Suprapubic skin (tissue), 4 donors: ENCODE results near the gene LSM14A. TPM values are rescaled to one million over a fixed set of nuclear protein-coding genes. Genes with fewer than 3 reads are reported as not detected.

Experiments
- DNase-seq, 2 donors: peaks; one replicate each; pipeline ENCODE4 v3.0.0-alpha.2; 2019; ENCODE audit warnings: low spot score in 2 of 2
- H3K27ac ChIP-seq: fragments of 200-600 bp; sonication (generic); one replicate; pipeline ENCODE4 v1.5.1; 2019
- H3K27me3 ChIP-seq: fragments of 200-600 bp; sonication (generic); one replicate; pipeline ENCODE4 v1.5.1; 2019
- H3K36me3 ChIP-seq: fragments of 200-600 bp; sonication (generic); one replicate; pipeline ENCODE4 v1.5.1; 2019
- H3K4me1 ChIP-seq: fragments of 200-600 bp; sonication (generic); one replicate; pipeline ENCODE4 v1.5.1; 2019
- H3K4me3 ChIP-seq: fragments of 200-600 bp; sonication (generic); one replicate; pipeline ENCODE4 v1.5.1; 2019; ENCODE audit warnings: mild to moderate bottlenecking
- H3K9me3 ChIP-seq: fragments of 200-600 bp; sonication (generic); one replicate; pipeline ENCODE4 v1.5.1; 2019
- EP300 ChIP-seq: sonication (generic); formaldehyde crosslinking; IDR thresholded peaks from one replicate; pipeline ENCODE4 v1.6.1; 2017; ENCODE audit warnings: antibody characterized with exemption
- POLR2A ChIP-seq, 2 donors: fragments of 450-650 bp; IDR thresholded peaks; one replicate each; pipeline ENCODE4 v1.6.1; 2017; ENCODE audit warnings: antibody characterized with exemption in 2 of 2, mild to moderate bottlenecking in 2 of 2, moderate library complexity in 2 of 2
- POLR2AphosphoS5 ChIP-seq, 3 donors: sonication (generic); formaldehyde crosslinking; IDR thresholded peaks; one replicate each; pipeline ENCODE4 v1.6.1; 2017; ENCODE audit warnings: antibody characterized with exemption in 3 of 3
- WGBS: methylation state at CpG from one replicate; pipeline ENCODE4 v1.1.5; 2018; 5-methylcytosine and 5-hydroxymethylcytosine counted together
- total RNA-seq, 4 donors: library from RNA; depleted of rRNA; stranded (reverse); fragments of >200 nt; gene quantifications; one replicate each; pipeline ENCODE4 v1.1.0, GENCODE V29; 2016
- TF ChIP-seq, protein P1 (sequence below), 2 donors: fragments of 200-600 bp in 1 of 2; fragments of 450-650 bp in 1 of 2; sonication (generic) in 1 of 2; IDR thresholded peaks; one replicate each; pipeline ENCODE4 v1.5.1; 2016 to 2019; ENCODE audit warnings: antibody characterized with exemption in 2 of 2, mild to moderate bottlenecking in 1 of 2, moderate library complexity in 1 of 2

The LSM14A gene
- 100 to 1,000 TPM; 107 to 156 (median 116) TPM for total RNA-seq

DNA sequence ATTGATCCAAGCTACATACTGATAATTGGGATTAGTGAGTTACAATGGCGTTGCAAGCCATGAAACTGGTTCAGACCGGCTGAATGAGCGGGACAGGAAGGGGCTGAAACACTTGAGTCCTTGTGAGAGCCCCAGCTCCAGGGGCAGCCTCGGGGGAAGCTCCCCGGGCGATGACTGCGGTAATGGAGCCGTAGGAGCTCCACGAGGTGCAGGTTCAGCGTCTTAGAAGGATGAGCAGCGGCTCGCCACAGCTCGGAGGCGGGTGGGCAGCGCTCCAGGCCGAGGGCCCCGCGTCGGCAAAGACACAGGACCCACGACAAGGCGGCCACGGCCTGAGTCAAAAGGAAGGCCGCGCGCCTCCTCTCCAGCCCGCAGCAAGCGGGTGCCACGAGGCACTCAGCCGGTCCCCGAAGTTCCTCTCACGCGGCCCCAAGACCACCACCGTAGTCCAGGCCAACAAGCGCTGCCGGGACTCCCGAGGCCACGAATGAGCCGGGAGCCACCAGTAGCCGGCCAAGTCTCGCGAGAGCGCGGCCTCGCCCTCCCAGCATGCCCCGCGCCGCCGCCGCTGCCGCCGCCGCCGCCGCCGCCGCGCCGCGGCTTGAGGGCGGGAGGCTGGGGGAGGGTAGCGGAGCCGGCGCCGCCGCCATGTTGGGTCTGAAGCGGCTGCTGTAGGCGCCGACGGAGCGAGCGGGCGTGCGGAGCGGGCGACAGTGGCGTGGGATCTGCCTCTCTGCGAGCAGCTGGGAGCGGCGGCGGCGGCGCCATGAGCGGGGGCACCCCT, at the start of gene LSM14A:
Gene LSM14A, plus strand, starts transcription at position 628 of the 784 bp plus-strand sequence. Its CDS starts 139 bp downstream, at position 767.
- H3K27me3 ChIP-seq, result no peaks in the 10 kb centered on the region
- TF ChIP-seq POLR2A (IDR thresholded peaks at IDR 0.05), result peak; percentile 15 to 83
- peak in 1 of 3 donors; percentile 57 for TF ChIP-seq POLR2AphosphoS5 (IDR thresholded peaks at IDR 0.05)
- no peak for TF ChIP-seq EP300
- TF ChIP-seq, protein P1, sequence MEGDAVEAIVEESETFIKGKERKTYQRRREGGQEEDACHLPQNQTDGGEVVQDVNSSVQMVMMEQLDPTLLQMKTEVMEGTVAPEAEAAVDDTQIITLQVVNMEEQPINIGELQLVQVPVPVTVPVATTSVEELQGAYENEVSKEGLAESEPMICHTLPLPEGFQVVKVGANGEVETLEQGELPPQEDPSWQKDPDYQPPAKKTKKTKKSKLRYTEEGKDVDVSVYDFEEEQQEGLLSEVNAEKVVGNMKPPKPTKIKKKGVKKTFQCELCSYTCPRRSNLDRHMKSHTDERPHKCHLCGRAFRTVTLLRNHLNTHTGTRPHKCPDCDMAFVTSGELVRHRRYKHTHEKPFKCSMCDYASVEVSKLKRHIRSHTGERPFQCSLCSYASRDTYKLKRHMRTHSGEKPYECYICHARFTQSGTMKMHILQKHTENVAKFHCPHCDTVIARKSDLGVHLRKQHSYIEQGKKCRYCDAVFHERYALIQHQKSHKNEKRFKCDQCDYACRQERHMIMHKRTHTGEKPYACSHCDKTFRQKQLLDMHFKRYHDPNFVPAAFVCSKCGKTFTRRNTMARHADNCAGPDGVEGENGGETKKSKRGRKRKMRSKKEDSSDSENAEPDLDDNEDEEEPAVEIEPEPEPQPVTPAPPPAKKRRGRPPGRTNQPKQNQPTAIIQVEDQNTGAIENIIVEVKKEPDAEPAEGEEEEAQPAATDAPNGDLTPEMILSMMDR (IDR thresholded peaks at IDR 0.05), result no peak
- 0% methylated on average over 15 of the region's 83 CpGs for WGBS

DNA sequence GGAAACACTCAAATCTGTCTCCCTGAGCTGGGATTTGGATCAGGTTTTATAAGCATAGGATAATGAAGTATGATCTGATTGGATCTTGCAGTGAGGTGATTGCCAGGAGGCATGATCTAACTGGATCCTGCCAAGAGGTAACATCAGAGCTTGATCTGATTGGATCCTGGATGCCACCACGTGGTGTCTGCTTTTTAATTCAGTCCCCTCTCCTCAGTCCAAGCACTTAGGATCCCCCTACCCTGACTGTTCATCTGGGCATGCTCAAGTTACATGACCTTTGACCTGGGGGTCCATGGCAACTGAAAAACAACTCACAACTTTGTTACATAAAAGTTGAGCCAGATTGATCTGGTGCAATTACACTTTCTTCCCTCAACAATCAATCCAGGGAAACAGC, 47.5 kb upstream of the LSM14A start:
- TF ChIP-seq EP300, result no peak
- TF ChIP-seq, protein P1 (IDR thresholded peaks at IDR 0.05), result no peak
- TF ChIP-seq POLR2AphosphoS5 (IDR thresholded peaks at IDR 0.05), result no peak
- TF ChIP-seq POLR2A (IDR thresholded peaks at IDR 0.05), result no peak
- H3K9me3 ChIP-seq, result no peaks in the 10 kb centered on the region
- H3K4me1 ChIP-seq, result no peaks in the 10 kb centered on the region
- no peak overlapping the region for H3K27ac ChIP-seq
- H3K36me3 ChIP-seq, result no peaks in the 10 kb centered on the region
- DNase-seq, result no peak
- no peak overlapping the region for H3K4me3 ChIP-seq
- H3K27me3 ChIP-seq, result no peaks in the 10 kb centered on the region
- 0% methylated on average over 1 of the region's 1 CpG for WGBS

More for the DNA sequence above, at the start of gene LSM14A:
- peak; percentile 94 to 95 for DNase-seq
- Histone ChIP-seq H3K9me3 (no peaks in the 10 kb centered on the region), H3K4me1 (peaks cover 49% of the 10 kb centered on the region), H3K27ac (peak within 1 kb of the TSS; percentile 100), H3K4me3 (peak within 1 kb of the TSS; percentile 99), H3K36me3 (no peaks in the 10 kb centered on the region)

DNA sequence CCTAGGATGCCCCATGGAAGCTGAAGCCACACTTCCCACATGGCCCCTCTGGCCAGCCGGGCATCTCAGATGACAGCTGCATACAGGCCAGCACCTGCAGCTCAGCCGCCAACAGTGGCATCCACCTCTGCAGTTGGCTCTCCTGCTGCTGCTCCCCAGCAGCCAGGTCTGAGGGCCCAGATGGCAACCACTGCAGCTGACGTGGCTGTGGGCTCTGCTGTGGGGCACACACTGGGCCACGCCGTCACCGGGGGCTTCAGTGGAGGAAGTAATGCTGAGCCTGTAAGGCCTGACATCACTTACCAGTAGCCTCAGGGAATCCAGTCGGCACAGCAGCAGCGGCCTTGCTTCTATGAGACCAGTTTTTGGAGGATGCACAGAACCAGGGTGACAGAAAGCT, 45.3 kb upstream of the LSM14A start:
- 71% methylated on average over 4 of the region's 8 CpGs for WGBS
- Histone ChIP-seq H3K9me3 (no peaks in the 10 kb centered on the region), H3K27ac (no peak overlapping the region), H3K4me1 (no peaks in the 10 kb centered on the region), H3K27me3 (no peaks in the 10 kb centered on the region), H3K36me3 (no peaks in the 10 kb centered on the region), H3K4me3 (no peak overlapping the region)
- DNase-seq, result no peak
- TF ChIP-seq, protein P1 (IDR thresholded peaks at IDR 0.05), result no peak

DNA sequence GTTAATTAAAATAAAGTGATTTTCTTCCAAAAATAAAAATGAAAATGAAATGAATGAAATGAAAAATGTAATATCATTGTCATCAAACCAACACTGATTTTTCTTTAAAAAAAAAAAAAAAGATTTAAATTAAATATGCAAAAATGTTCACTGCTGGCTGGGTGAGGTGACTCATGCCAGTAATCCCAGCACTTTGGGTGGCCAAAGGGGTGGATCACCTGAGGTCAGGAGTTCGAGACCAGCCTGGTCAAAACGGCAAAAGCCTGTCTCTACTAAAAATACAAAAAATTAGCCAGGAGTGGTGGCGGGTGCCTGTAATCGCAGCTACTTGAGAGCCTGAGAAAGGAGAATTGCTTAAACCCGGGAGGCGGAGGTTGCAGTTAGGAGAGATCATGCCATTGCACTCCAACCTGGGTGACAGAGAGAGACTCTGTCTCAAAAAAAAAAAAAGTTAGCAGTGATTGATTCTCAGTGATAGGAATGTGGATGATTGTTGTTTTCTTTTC, 44.6 kb upstream of the LSM14A start:
- no peak for DNase-seq
- Histone ChIP-seq H3K36me3 (no peaks in the 10 kb centered on the region), H3K27me3 (no peaks in the 10 kb centered on the region), H3K9me3 (no peaks in the 10 kb centered on the region), H3K4me3 (no peak overlapping the region), H3K27ac (no peak overlapping the region), H3K4me1 (no peaks in the 10 kb centered on the region)
- TF ChIP-seq POLR2AphosphoS5 (IDR thresholded peaks at IDR 0.05), result no peak
- TF ChIP-seq, protein P1 (IDR thresholded peaks at IDR 0.05), result no peak
- TF ChIP-seq POLR2A (IDR thresholded peaks at IDR 0.05), result no peak
- no peak for TF ChIP-seq EP300
- whole genome bisulfite sequencing, result 88% methylated on average over 6 of the region's 6 CpGs

DNA sequence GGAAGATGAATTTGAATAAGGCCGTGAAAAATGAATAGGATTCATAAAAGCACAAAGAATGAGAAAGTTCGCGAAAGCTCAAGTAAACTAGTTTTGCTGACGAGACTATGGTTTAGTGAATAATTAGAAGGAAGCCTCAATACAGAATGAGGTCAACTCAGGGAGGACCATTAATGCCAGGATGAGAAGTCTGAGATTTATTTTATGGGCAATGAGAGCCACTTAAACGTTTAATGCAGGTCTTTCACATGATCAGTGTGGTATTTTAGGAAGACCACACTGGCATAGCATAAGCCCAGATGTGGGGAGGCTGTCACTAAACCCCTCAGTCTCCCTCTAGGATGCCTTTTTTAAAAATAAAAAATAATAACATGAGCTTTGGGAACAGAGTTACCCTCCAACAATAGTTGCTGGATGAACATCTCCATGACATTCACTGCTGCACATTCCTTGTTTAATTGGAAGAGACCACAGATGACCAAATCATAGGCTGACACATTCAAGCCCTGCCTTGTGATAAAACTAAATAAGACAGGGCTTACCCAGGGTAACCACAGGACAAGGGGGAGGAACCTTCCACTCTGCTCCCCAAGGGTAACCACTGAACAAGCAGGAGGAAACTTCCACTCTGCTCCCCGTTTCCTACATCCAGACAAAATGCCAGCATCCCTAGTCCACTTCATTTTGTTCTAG, 43.6 kb upstream of the LSM14A start:
- DNase-seq, result no peak
- Histone ChIP-seq H3K9me3 (no peaks in the 10 kb centered on the region), H3K36me3 (no peaks in the 10 kb centered on the region), H3K27ac (no peak overlapping the region), H3K27me3 (no peaks in the 10 kb centered on the region), H3K4me3 (no peak overlapping the region), H3K4me1 (peaks cover 1% of the 10 kb centered on the region)
- 67% methylated on average over 6 of the region's 6 CpGs for WGBS
- TF ChIP-seq, protein P1 (IDR thresholded peaks at IDR 0.05), result no peak
- TF ChIP-seq POLR2A (IDR thresholded peaks at IDR 0.05) (no peak), POLR2AphosphoS5 (IDR thresholded peaks at IDR 0.05) (no peak), EP300 (no peak)
